GM19455 (cell line): ENCODE data around the gene FUOM.
A peak's percentile ranks its signal among the peaks of the same experiment; 100 is the strongest.

ENCODE experiments used
- ATAC-seq: cut with Tn5 transposase; IDR thresholded peaks from one replicate; pipeline ENCODE4 v1.9.1; 2021; ENCODE audit not compliant: unreplicated experiment

The FUOM gene

GRCh38 chr10:133315847-133316246, 42.0 kb downstream of the FUOM start:
- ATAC-seq: no peak

- ATAC-seq: no peak
Measured at GRCh38 chr10:133314911-133315310, 42.9 kb downstream of the FUOM start.

GRCh38 chr10:133313192-133313591, 44.6 kb downstream of the FUOM start:
- ATAC-seq: no peak

GRCh38 chr10:133312769-133313145, 45.1 kb downstream of the FUOM start:
- ATAC-seq: no peak

- ATAC-seq: no peak
Measured at GRCh38 chr10:133312016-133312768, 45.6 kb downstream of the FUOM start.

GRCh38 chr10:133311570-133311969, 46.2 kb downstream of the FUOM start:
- no peak for ATAC-seq

GRCh38 chr10:133310789-133311188, 47.0 kb downstream of the FUOM start:
- no peak for ATAC-seq

GRCh38 chr10:133310399-133310755, 47.4 kb downstream of the FUOM start:
- no peak for ATAC-seq

GRCh38 chr10:133309720-133310398, 48.0 kb downstream of the FUOM start:
- ATAC-seq: no peak

GRCh38 chr10:133309100-133309719, 48.6 kb downstream of the FUOM start:
- peak; percentile 83 for ATAC-seq

GRCh38 chr10:133308421-133309099, 49.3 kb downstream of the FUOM start, which contains the start of the genes TUBGCP2 and ZNF511:
TSS of gene TUBGCP2 (minus strand) at chr10:133308872. CDS start at chr10:133302941, 5,931 bp downstream.
TSS of gene ZNF511 (plus strand) at chr10:133308914. CDS start at chr10:133308944, 30 bp downstream.
- ATAC-seq: peak; percentile 81

- peak; percentile 36 for ATAC-seq
Measured at GRCh38 chr10:133307776-133308420, 49.9 kb downstream of the FUOM start.

- no peak for ATAC-seq
Measured at GRCh38 chr10:133306941-133307379, 50.9 kb downstream of the FUOM start.

- ATAC-seq: no peak
Measured at GRCh38 chr10:133306097-133306476, 51.7 kb downstream of the FUOM start.
